Adrenal gland (tissue), 12 donors: ENCODE data around the gene VASH1. TPM values are rescaled to one million over a fixed set of nuclear protein-coding genes. Genes with fewer than 3 reads are reported as not detected.
A peak's percentile ranks its signal among the peaks of the same experiment; 100 is the strongest.

ENCODE experiments used
- DNase-seq, 7 donors: peaks; one replicate each; pipeline ENCODE4 v3.0.0-alpha.2; 2019 to 2020
- H3K27ac ChIP-seq, 5 donors: fragments of 200-600 bp; sonication (generic) in 4 of 5; 1 replicate in 3 of 5; 2 replicates in 2 of 5; pipeline versions ENCODE4 v1.5.1 to v1.8.0; 2016 to 2020; ENCODE audit warnings: mild to moderate bottlenecking in 1 of 5
- H3K27me3 ChIP-seq: fragments of 200-600 bp; 2 replicates; pipeline ENCODE4 v1.8.0; 2021
- H3K36me3 ChIP-seq, 2 donors: fragments of 200-600 bp; replicated peaks in 1 of 2; 1 replicate in 1 of 2; 2 replicates in 1 of 2; pipeline versions ENCODE4 v1.5.1 to v1.8.0; 2018 to 2022
- H3K4me1 ChIP-seq, 2 donors: fragments of 200-600 bp; replicated peaks in 1 of 2; 1 replicate in 1 of 2; 2 replicates in 1 of 2; pipeline versions ENCODE4 v1.5.1 to v1.8.0; 2018 to 2021
- H3K4me3 ChIP-seq, 4 donors: fragments of 200-600 bp; sonication (generic) in 3 of 4; one replicate each; pipeline ENCODE4 v1.5.1; 2016 to 2018
- H3K9me3 ChIP-seq, 3 donors: fragments of 200-600 bp; sonication (generic) in 1 of 3; replicated peaks in 1 of 3; 1 replicate in 2 of 3; 2 replicates in 1 of 3; pipeline versions ENCODE4 v1.5.1 to v1.8.0; 2016 to 2021
- CTCF ChIP-seq, 6 experiments: fragments of 450-650 bp in 4 of 6; fragments of 200-600 bp in 2 of 6; sonication (generic) in 1 of 6; IDR thresholded peaks; 1 replicate in 5 of 6; 2 replicates in 1 of 6; pipeline versions ENCODE4 v1.5.1 to v1.8.0; 2016 to 2021; ENCODE audit warnings: antibody characterized with exemption in 6 of 6, mild to moderate bottlenecking in 2 of 6, moderate library complexity in 1 of 6
- POLR2A ChIP-seq, 2 donors: fragments of 450-650 bp; IDR thresholded peaks; one replicate each; pipeline ENCODE4 v1.6.1; 2017; ENCODE audit warnings: antibody characterized with exemption in 2 of 2, mild to moderate bottlenecking in 2 of 2, moderate library complexity in 1 of 2
- WGBS, 4 donors: extraction: QIAGEN DNeasy Blood & Tissue Kit in 2 of 4; methylation state at CpG; one replicate each; pipeline versions ENCODE4 v1.1.5 to v1.1.7; 2013 to 2017; 5-methylcytosine and 5-hydroxymethylcytosine counted together
- intact Hi-C, 2 donors: fragments of 100-400 bp; cut with DNase I; formaldehyde crosslinking; loops; one replicate each; pipeline versions ENCODE4 v1.14.1 to v1.15.0; 2022 to 2023
- polyA plus RNA-seq, 3 donors: library from polyadenylated mRNA; stranded (reverse); fragments of 200-250 nt in 2 of 3; fragments of 350-450 nt in 1 of 3; fragmentation: Illumina TruSeq in 1 of 3; extraction: RNeasy Lipid Tissue Mini Kit (QIAGEN cat#74804) in 1 of 3; gene quantifications; one replicate each; pipeline ENCODE4 v1.2.3, GENCODE V29; 2013 to 2014
- total RNA-seq, 9 donors: library from RNA; depleted of rRNA in 4 of 9; stranded (reverse); fragments of >200 nt in 4 of 9; fragments of 120-200 nt in 1 of 9; fragmentation: NEBNext Ultra II Directional in 1 of 9; extraction: Animal tissue kit (Norgen Biotek cat#: 25700) in 1 of 9; gene quantifications; one replicate each; pipeline versions ENCODE4 v1.1.0 to v1.2.4, GENCODE V29; 2013 to 2023
- donor health status: healthy with polysubstance abuse.
- donor health status: Bipolar disorder and iron deficiency.
- donor health status: DM: yes; HTN: yes; CAD: no.
- donor health status: DM: no; HTN: no; CAD: no.
- donor health status: DM: no; HTN: no; CAD: no.
- donor health status: DM: yes; HTN: yes; CAD: no.

The VASH1 gene
- total and polyA plus RNA-seq, 12 donors = 13.6 to 58.5 (median 23.9) TPM

GRCh38 chr14:76715101-76715500 lies 46.2 kb upstream of the VASH1 start:
- whole genome bisulfite sequencing, 4 donors = 27 to 48% (median 33%) methylated on average over 6 of the region's 6 CpGs
- Histone ChIP-seq H3K36me3 (no peaks in the 10 kb centered on the region), H3K4me1 (peaks cover 27 to 37% of the 10 kb centered on the region in 2 donors), H3K4me3 (no peak overlapping the region), H3K9me3 (no peaks in the 10 kb centered on the region), H3K27ac (peak overlapping the region in 4 of 5 donors; percentile 52 to 79 (median 68)), H3K27me3 (no peaks in the 10 kb centered on the region)
- no peak for TF ChIP-seq CTCF (IDR thresholded peaks at IDR 0.05)
- no peak for TF ChIP-seq POLR2A (IDR thresholded peaks at IDR 0.05)
- intact Hi-C loops = no loop called here
- peak in 2 of 7 donors; percentile 47 to 49 for DNase-seq

DNA sequence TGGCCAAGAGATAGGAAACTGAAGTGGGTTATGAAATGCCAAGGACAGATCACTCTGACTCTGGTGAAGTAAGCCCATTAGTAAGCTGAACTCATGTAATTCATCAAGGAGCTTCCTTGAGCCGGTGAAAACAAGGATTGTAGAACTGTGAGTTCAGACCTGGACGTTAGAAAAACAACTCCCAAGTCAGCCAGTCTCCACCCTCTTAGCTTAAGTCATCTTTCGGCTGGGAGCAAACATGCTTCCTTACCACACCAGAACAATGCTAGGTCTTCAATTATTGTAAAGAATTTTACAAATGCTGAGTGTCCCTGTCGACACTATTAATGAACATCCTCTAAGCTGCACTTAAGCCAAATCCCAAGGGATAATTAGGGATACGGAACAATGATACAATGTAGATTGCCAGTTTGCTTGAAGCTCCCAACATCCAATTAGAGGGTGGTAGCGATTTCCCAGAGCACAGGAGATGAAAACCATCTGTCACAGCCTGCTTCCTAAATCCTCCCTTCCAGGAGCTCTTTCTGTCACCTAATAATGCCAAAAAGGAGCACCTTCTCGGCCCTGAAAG lies 45.7 kb upstream of the VASH1 start:
- DNase-seq = peak in 4 of 7 donors; percentile 34 to 68 (median 58)
- Histone ChIP-seq H3K27me3 (no peaks in the 10 kb centered on the region), H3K27ac (peak overlapping the region; percentile 9 to 79 (median 66)), H3K4me3 (no peak overlapping the region), H3K9me3 (no peaks in the 10 kb centered on the region), H3K36me3 (no peaks in the 10 kb centered on the region), H3K4me1 (peaks cover 32 to 37% of the 10 kb centered on the region in 2 donors)
- intact Hi-C loops = no loop called here
- 21 to 29% (median 23%) methylated on average over 7 of the region's 7 CpGs for WGBS, 4 donors
- no peak for TF ChIP-seq CTCF (IDR thresholded peaks at IDR 0.05)
- TF ChIP-seq POLR2A (IDR thresholded peaks at IDR 0.05) = peak in 1 of 2 donors; percentile 34

- H3K27ac ChIP-seq = peak overlapping the region in 3 of 5 donors; percentile 66 to 79 (median 70)
These were observed 45.0 kb upstream of the VASH1 start for GRCh38 chr14:76716285-76716684.

More at GRCh38 chr14:76716285-76716684, 45.0 kb upstream of the VASH1 start:
- no peak for TF ChIP-seq POLR2A (IDR thresholded peaks at IDR 0.05)
- TF ChIP-seq CTCF (IDR thresholded peaks at IDR 0.05) = no peak
- Histone ChIP-seq H3K36me3 (no peaks in the 10 kb centered on the region), H3K27me3 (no peaks in the 10 kb centered on the region), H3K9me3 (no peaks in the 10 kb centered on the region), H3K4me1 (peaks cover 38 to 41% of the 10 kb centered on the region in 2 donors), H3K4me3 (no peak overlapping the region)
- WGBS, 4 donors = 51 to 54% (median 53%) methylated on average over 4 of the region's 4 CpGs
- peak in 1 of 7 donors; percentile 27 for DNase-seq
- intact Hi-C loops = no loop called here
